SU-DHL-6 (cell line): ENCODE measurements around the gene MAPK8.

Experiments used
- H2AFZ ChIP-seq: fragments of 200-600 bp; sonication (generic); 2 replicates; pipeline ENCODE4 v1.6.1; 2014; ENCODE audit warnings: low read depth, mild to moderate bottlenecking, moderate library complexity, mixed read lengths, antibody characterized with exemption, low read length; ENCODE audit not compliant: severe bottlenecking
- H3F3A ChIP-seq: fragments of 200-600 bp; shearing (Covaris generic); 2 replicates; pipeline ENCODE4 v1.6.0; 2016; ENCODE audit warnings: antibody characterized with exemption, mild to moderate bottlenecking; ENCODE audit not compliant: insufficient read depth
- H3K27ac ChIP-seq: fragments of 200-600 bp; sonication (generic); 2 replicates; pipeline ENCODE4 v1.5.1; 2016; ENCODE audit warnings: low read depth, mild to moderate bottlenecking, low read length, moderate library complexity, mixed read lengths
- H3K27me3 ChIP-seq: fragments of 200-600 bp; sonication (generic), shearing (Covaris generic); 2 replicates; pipeline ENCODE4 v1.6.0; 2014; ENCODE audit warnings: mild to moderate bottlenecking, low read length
- H3K36me3 ChIP-seq: fragments of 200-600 bp; sonication (generic); 2 replicates; pipeline ENCODE4 v1.6.1; 2014; ENCODE audit warnings: mild to moderate bottlenecking, low read length, mixed read lengths
- H3K4me2 ChIP-seq: fragments of 300-600, 200-600 bp; shearing (Covaris generic), sonication (generic); 2 replicates; pipeline ENCODE4 v1.6.0; 2014; ENCODE audit warnings: low read length, low read depth, mild to moderate bottlenecking; ENCODE audit not compliant: poor library complexity, severe bottlenecking
- H3K4me3 ChIP-seq: fragments of 200-600 bp; sonication (generic); 2 replicates; pipeline ENCODE4 v1.5.1; 2014; ENCODE audit warnings: antibody characterized with exemption, low read length, mild to moderate bottlenecking, mixed read lengths; ENCODE audit not compliant: insufficient read depth, poor library complexity, severe bottlenecking
- H3K79me2 ChIP-seq: fragments of 200-600 bp; sonication (generic); 2 replicates; pipeline ENCODE4 v1.6.1; 2014; ENCODE audit warnings: mild to moderate bottlenecking, low read length, moderate library complexity; ENCODE audit not compliant: insufficient read depth
- H3K9ac ChIP-seq: fragments of 200-600 bp; sonication (generic); 2 replicates; pipeline ENCODE4 v1.7.0; 2014; ENCODE audit warnings: mild to moderate bottlenecking, low read length
- H3K9me2 ChIP-seq: fragments of 200-600 bp; sonication (generic); replicated peaks from 2 replicates; pipeline ENCODE4 v1.6.1; 2014; ENCODE audit warnings: low read length; ENCODE audit not compliant: insufficient read depth
- H3K9me3 ChIP-seq: fragments of 200-600 bp; sonication (generic); 2 replicates; pipeline ENCODE4 v1.6.1; 2014; ENCODE audit warnings: low read length, mixed read lengths; ENCODE audit not compliant: insufficient read depth
- H4K20me1 ChIP-seq: fragments of 200-600 bp; sonication (generic); 2 replicates; pipeline ENCODE4 v1.6.1; 2014; ENCODE audit warnings: low read depth, mild to moderate bottlenecking, antibody characterized with exemption, low read length, moderate library complexity, mixed read lengths
- EZH2phosphoT487 ChIP-seq: fragments of 200-600 bp; sonication (generic), shearing (Covaris generic); conservative IDR thresholded peaks from 2 replicates; pipeline ENCODE4 v1.6.1; 2018; ENCODE audit warnings: mild to moderate bottlenecking, antibody characterized with exemption, low read length, moderate library complexity, mixed read lengths
- TF ChIP-seq, protein P1 (sequence below): fragments of 200-600 bp; sonication (generic); IDR thresholded peaks from one replicate; pipeline ENCODE4 v1.5.1; 2017; ENCODE audit warnings: antibody characterized with exemption, mild to moderate bottlenecking, low read length, moderate library complexity; ENCODE audit not compliant: insufficient read depth, poor library complexity, severe bottlenecking

Gene MAPK8

DNA sequence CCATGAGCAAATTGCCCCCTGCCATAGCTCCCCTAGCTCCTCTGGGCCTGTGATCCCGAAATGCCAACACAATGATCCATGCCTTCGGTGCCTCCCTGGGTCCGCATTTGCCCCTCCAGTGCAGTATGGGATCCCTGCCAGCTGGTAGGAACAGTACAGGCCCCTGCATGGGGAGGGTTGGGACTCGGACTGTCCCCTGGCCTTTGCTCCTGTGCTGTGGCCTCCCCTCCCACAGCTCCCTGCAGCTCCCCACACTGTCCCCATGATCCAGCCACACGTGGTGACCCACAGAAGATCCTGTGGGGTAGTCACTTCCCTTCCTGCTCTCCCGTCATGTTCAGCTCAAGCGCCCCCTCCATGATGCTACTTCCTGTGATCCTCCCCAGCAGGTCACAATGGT lies 140.3 kb downstream of the MAPK8 start:
- no peak overlapping the region for H3K27ac ChIP-seq
- H3K79me2 ChIP-seq: no peaks in the 10 kb centered on the region
- H3K27me3 ChIP-seq: no peaks in the 10 kb centered on the region
- no peaks in the 10 kb centered on the region for H3F3A ChIP-seq
- no peak overlapping the region for H3K9ac ChIP-seq
- no peaks in the 10 kb centered on the region for H3K9me3 ChIP-seq
- H4K20me1 ChIP-seq: no peaks in the 10 kb centered on the region
- H3K4me2 ChIP-seq: no peak overlapping the region
- no peak overlapping the region for H3K4me3 ChIP-seq
- no peaks in the 10 kb centered on the region for H3K36me3 ChIP-seq
- no peak for TF ChIP-seq EZH2phosphoT487
- TF ChIP-seq, protein P1, sequence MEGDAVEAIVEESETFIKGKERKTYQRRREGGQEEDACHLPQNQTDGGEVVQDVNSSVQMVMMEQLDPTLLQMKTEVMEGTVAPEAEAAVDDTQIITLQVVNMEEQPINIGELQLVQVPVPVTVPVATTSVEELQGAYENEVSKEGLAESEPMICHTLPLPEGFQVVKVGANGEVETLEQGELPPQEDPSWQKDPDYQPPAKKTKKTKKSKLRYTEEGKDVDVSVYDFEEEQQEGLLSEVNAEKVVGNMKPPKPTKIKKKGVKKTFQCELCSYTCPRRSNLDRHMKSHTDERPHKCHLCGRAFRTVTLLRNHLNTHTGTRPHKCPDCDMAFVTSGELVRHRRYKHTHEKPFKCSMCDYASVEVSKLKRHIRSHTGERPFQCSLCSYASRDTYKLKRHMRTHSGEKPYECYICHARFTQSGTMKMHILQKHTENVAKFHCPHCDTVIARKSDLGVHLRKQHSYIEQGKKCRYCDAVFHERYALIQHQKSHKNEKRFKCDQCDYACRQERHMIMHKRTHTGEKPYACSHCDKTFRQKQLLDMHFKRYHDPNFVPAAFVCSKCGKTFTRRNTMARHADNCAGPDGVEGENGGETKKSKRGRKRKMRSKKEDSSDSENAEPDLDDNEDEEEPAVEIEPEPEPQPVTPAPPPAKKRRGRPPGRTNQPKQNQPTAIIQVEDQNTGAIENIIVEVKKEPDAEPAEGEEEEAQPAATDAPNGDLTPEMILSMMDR: no peak
- H2AFZ ChIP-seq: no peak overlapping the region
- H3K9me2 ChIP-seq: no peaks in the 10 kb centered on the region

GRCh38 chr10:48447356-48448215 lies 141.1 kb downstream of the MAPK8 start:
- H3K9me2 ChIP-seq: no peaks in the 10 kb centered on the region
- no peaks in the 10 kb centered on the region for H4K20me1 ChIP-seq
- no peak overlapping the region for H3K27ac ChIP-seq
- H3K4me3 ChIP-seq: no peak overlapping the region
- no peak overlapping the region for H3K4me2 ChIP-seq
- no peaks in the 10 kb centered on the region for H3K27me3 ChIP-seq
- no peaks in the 10 kb centered on the region for H3K9me3 ChIP-seq
- no peak overlapping the region for H2AFZ ChIP-seq
- no peaks in the 10 kb centered on the region for H3K36me3 ChIP-seq
- no peaks in the 10 kb centered on the region for H3F3A ChIP-seq
- H3K9ac ChIP-seq: no peak overlapping the region
- TF ChIP-seq EZH2phosphoT487: no peak
- TF ChIP-seq, protein P1: no peak
- no peaks in the 10 kb centered on the region for H3K79me2 ChIP-seq

GRCh38 chr10:48448796-48449195 lies 142.3 kb downstream of the MAPK8 start:
- Histone ChIP-seq H4K20me1 (no peaks in the 10 kb centered on the region), H3F3A (no peaks in the 10 kb centered on the region), H2AFZ (no peak overlapping the region), H3K9me3 (no peaks in the 10 kb centered on the region), H3K79me2 (no peaks in the 10 kb centered on the region), H3K36me3 (no peaks in the 10 kb centered on the region), H3K4me3 (no peak overlapping the region), H3K4me2 (no peak overlapping the region), H3K27ac (no peak overlapping the region), H3K9me2 (no peaks in the 10 kb centered on the region), H3K9ac (no peak overlapping the region), H3K27me3 (no peaks in the 10 kb centered on the region)
- TF ChIP-seq, protein P1: no peak
- no peak for TF ChIP-seq EZH2phosphoT487
